ENCODE results near the gene ACSL1.

- TF ChIP-seq GABPA (IDR thresholded peaks at IDR 0.05; ENCODE audit: borderline replicate concordance, insufficient read depth, low read length) (no peak), SUZ12 (IDR thresholded peaks at IDR 0.05; ENCODE audit: low read length) (no peak), SP2 (IDR thresholded peaks at IDR 0.05; ENCODE audit: low read length) (no peak), POLR2A (IDR thresholded peaks at IDR 0.05; ENCODE audit: control extremely low read depth in 1 of 2, low read depth in 2 of 2, low read length in 2 of 2) (no peak), EZH2 (IDR thresholded peaks at IDR 0.05; ENCODE audit: low read depth, low read length, severe bottlenecking) (no peak), JUND (IDR thresholded peaks at IDR 0.05; ENCODE audit: low read length) (no peak), POLR2AphosphoS5 (IDR thresholded peaks at IDR 0.05; ENCODE audit: low read depth, low read length) (no peak), ZNF274 (IDR thresholded peaks at IDR 0.05; ENCODE audit: borderline replicate concordance, extremely low read depth, low read length) (no peak), TCF12 (IDR thresholded peaks at IDR 0.05; ENCODE audit: low read depth, low read length) (no peak), GTF2F1 (IDR thresholded peaks at IDR 0.05; ENCODE audit: borderline replicate concordance, low read depth, low read length) (no peak), JUN (IDR thresholded peaks at IDR 0.05; ENCODE audit: low read depth, low read length) (no peak)
- TF ChIP-seq, protein P1, sequence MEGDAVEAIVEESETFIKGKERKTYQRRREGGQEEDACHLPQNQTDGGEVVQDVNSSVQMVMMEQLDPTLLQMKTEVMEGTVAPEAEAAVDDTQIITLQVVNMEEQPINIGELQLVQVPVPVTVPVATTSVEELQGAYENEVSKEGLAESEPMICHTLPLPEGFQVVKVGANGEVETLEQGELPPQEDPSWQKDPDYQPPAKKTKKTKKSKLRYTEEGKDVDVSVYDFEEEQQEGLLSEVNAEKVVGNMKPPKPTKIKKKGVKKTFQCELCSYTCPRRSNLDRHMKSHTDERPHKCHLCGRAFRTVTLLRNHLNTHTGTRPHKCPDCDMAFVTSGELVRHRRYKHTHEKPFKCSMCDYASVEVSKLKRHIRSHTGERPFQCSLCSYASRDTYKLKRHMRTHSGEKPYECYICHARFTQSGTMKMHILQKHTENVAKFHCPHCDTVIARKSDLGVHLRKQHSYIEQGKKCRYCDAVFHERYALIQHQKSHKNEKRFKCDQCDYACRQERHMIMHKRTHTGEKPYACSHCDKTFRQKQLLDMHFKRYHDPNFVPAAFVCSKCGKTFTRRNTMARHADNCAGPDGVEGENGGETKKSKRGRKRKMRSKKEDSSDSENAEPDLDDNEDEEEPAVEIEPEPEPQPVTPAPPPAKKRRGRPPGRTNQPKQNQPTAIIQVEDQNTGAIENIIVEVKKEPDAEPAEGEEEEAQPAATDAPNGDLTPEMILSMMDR (IDR thresholded peaks at IDR 0.05; ENCODE audit: control extremely low read depth in 1 of 3, insufficient read depth in 1 of 3, low read depth in 1 of 3, low read length in 3 of 3) = no peak
- TF ChIP-seq, protein P2, sequence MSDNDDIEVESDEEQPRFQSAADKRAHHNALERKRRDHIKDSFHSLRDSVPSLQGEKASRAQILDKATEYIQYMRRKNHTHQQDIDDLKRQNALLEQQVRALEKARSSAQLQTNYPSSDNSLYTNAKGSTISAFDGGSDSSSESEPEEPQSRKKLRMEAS (IDR thresholded peaks at IDR 0.05) = no peak
Measured at GRCh38 chr4:184721254-184721653, 104.5 kb downstream of the ACSL1 start.

All from H1 (cell line).